ENCODE measurements around the gene RAB23.
A peak's percentile ranks its signal among the peaks of the same experiment; 100 is the strongest.

Gene RAB23

GRCh38 chr6:57216235-57217101 is 5.6 kb downstream of the RAB23 start:
- Mint-ChIP-seq H3K4me1 (ENCODE audit: low read depth) (peaks cover 25% of the 10 kb centered on the region), H3K36me3 (peaks cover 2% of the 10 kb centered on the region), H3K9me3 (ENCODE audit: low read depth) (no peaks in the 10 kb centered on the region), H3K27me3 (peaks cover 12% of the 10 kb centered on the region), H3K4me3 (no peak overlapping the region), H3K27ac (no peak overlapping the region)

GRCh38 chr6:57215260-57215659 is 6.8 kb downstream of the RAB23 start:
- H3K36me3 Mint-ChIP-seq: peaks cover 2% of the 10 kb centered on the region
- peaks cover 19% of the 10 kb centered on the region for H3K4me1 Mint-ChIP-seq (ENCODE audit: low read depth)
- H3K4me3 Mint-ChIP-seq: no peak overlapping the region
- no peaks in the 10 kb centered on the region for H3K9me3 Mint-ChIP-seq (ENCODE audit: low read depth)
- no peak overlapping the region for H3K27ac Mint-ChIP-seq
- peaks cover 9% of the 10 kb centered on the region for H3K27me3 Mint-ChIP-seq

DNA sequence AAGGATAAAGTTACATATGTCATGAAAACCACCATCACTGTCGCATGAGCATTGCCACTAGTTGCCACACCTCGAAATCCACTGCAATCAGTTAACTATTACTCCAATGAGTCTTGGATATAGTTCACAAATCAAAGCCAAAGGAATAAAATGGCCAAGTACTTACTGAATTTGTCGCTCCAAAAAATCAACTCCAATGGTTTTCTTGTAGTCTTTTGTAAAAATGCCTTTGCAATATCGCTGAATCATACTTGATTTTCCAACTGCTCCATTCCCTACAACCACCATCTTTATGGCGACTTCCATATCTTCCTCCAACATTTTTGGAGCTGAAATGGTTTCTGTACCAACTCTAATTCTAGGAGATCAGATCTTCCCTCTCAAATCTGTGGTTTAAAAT is 12.0 kb downstream of the RAB23 start:
- Mint-ChIP-seq H3K4me1 (ENCODE audit: low read depth) (peaks cover 16% of the 10 kb centered on the region), H3K27ac (no peak overlapping the region), H3K9me3 (ENCODE audit: low read depth) (no peaks in the 10 kb centered on the region), H3K4me3 (no peak overlapping the region), H3K27me3 (no peaks in the 10 kb centered on the region), H3K36me3 (no peaks in the 10 kb centered on the region)

GRCh38 chr6:57209030-57209429 is 13.1 kb downstream of the RAB23 start:
- no peak overlapping the region for H3K27ac Mint-ChIP-seq
- H3K4me3 Mint-ChIP-seq: no peak overlapping the region
- peaks cover 6% of the 10 kb centered on the region for H3K4me1 Mint-ChIP-seq (ENCODE audit: low read depth)
- no peaks in the 10 kb centered on the region for H3K36me3 Mint-ChIP-seq
- H3K27me3 Mint-ChIP-seq: no peaks in the 10 kb centered on the region
- no peaks in the 10 kb centered on the region for H3K9me3 Mint-ChIP-seq (ENCODE audit: low read depth)

GRCh38 chr6:57207872-57208271 is 14.2 kb downstream of the RAB23 start:
- H3K27me3 Mint-ChIP-seq: no peaks in the 10 kb centered on the region
- no peak overlapping the region for H3K4me3 Mint-ChIP-seq
- no peaks in the 10 kb centered on the region for H3K4me1 Mint-ChIP-seq (ENCODE audit: low read depth)
- no peaks in the 10 kb centered on the region for H3K9me3 Mint-ChIP-seq (ENCODE audit: low read depth)
- no peak overlapping the region for H3K27ac Mint-ChIP-seq
- no peaks in the 10 kb centered on the region for H3K36me3 Mint-ChIP-seq

- Mint-ChIP-seq H3K4me1 (ENCODE audit: low read depth) (no peaks in the 10 kb centered on the region), H3K27me3 (no peaks in the 10 kb centered on the region), H3K36me3 (peaks cover 3% of the 10 kb centered on the region)
Observed at GRCh38 chr6:57207141-57207540, 15.0 kb downstream of the RAB23 start.

GRCh38 chr6:57205550-57206328 is 16.4 kb downstream of the RAB23 start:
- Mint-ChIP-seq H3K4me1 (ENCODE audit: low read depth) (no peaks in the 10 kb centered on the region), H3K9me3 (ENCODE audit: low read depth) (no peaks in the 10 kb centered on the region)

More at GRCh38 chr6:57207141-57207540, 15.0 kb downstream of the RAB23 start:
- H3K27ac Mint-ChIP-seq: no peak overlapping the region
- H3K9me3 Mint-ChIP-seq (ENCODE audit: low read depth): no peaks in the 10 kb centered on the region
- H3K4me3 Mint-ChIP-seq: no peak overlapping the region

GRCh38 chr6:57201718-57202117 is 20.4 kb downstream of the RAB23 start:
- H3K4me3 Mint-ChIP-seq: no peak overlapping the region

More at GRCh38 chr6:57205550-57206328, 16.4 kb downstream of the RAB23 start:
- no peak overlapping the region for H3K27ac Mint-ChIP-seq
- no peaks in the 10 kb centered on the region for H3K27me3 Mint-ChIP-seq
- peaks cover 3% of the 10 kb centered on the region for H3K36me3 Mint-ChIP-seq
- H3K4me3 Mint-ChIP-seq: no peak overlapping the region

DNA sequence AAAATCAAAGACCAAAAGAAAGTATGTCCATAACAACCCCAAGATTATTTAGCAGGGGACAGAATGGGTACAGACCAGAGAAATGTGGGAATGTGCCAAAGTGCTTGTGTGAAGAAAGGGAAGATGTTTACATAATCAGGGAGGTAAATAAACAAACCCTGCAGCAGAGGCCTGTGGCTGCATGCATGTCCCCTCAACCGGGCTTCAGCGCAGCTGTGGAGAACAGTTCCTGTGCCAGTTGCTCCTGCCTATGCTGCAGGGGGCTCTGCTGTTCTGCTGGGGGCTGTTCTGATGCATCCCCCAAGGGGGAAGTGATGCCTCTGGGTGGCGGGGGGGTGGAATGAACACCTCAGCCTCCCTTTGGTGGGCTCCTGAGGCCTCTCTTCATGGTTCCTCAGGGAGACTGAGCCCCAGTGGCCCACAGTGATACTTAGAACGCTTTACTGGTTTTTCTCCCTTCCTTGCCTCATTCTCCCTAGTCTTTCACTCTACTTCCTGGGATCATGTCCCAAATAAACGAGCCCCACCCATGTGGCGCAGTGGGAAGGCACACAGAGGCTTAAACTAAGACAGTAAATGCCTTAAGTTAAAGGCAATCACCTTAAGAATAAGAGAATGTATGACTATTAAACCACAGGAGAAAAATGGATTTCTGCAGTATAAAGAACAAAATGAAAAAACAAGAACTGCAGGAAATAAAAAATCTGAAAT is 23.0 kb downstream of the RAB23 start:
- Mint-ChIP-seq H3K4me1 (ENCODE audit: low read depth) (no peaks in the 10 kb centered on the region), H3K9me3 (ENCODE audit: low read depth) (no peaks in the 10 kb centered on the region), H3K27me3 (no peaks in the 10 kb centered on the region), H3K36me3 (peaks cover 6% of the 10 kb centered on the region), H3K27ac (no peak overlapping the region), H3K4me3 (no peak overlapping the region)

More at GRCh38 chr6:57201718-57202117, 20.4 kb downstream of the RAB23 start:
- peaks cover 3% of the 10 kb centered on the region for H3K36me3 Mint-ChIP-seq
- no peak overlapping the region for H3K27ac Mint-ChIP-seq
- H3K4me1 Mint-ChIP-seq (ENCODE audit: low read depth): no peaks in the 10 kb centered on the region
- no peaks in the 10 kb centered on the region for H3K9me3 Mint-ChIP-seq (ENCODE audit: low read depth)
- no peaks in the 10 kb centered on the region for H3K27me3 Mint-ChIP-seq

DNA sequence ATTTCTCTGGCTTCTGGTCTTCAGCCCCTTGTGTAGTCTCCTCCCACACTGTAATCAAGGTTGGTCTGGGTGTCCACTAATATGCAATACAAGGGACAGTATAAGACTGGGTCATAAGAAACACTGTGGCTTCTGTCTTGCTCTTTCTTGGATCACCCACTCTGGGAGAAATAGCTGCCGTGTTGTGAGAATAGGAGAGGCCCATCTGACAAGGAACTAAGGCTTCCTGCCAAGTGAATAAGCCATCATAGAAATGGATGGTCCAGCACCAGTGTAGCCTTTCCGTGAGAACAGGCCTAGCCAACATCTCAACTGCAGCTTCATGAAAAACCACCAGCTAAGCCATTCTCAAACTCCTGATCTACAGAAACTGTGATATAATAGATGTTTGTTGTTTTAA is 26.6 kb downstream of the RAB23 start:
- Mint-ChIP-seq H3K27ac (no peak overlapping the region), H3K4me3 (no peak overlapping the region), H3K36me3 (peaks cover 4% of the 10 kb centered on the region), H3K27me3 (no peaks in the 10 kb centered on the region), H3K9me3 (ENCODE audit: low read depth) (no peaks in the 10 kb centered on the region), H3K4me1 (ENCODE audit: low read depth) (no peaks in the 10 kb centered on the region)

GRCh38 chr6:57193177-57193576 is 28.9 kb downstream of the RAB23 start:
- H3K27ac Mint-ChIP-seq: no peak overlapping the region
- H3K4me3 Mint-ChIP-seq: no peak overlapping the region
- H3K27me3 Mint-ChIP-seq: no peaks in the 10 kb centered on the region
- no peaks in the 10 kb centered on the region for H3K4me1 Mint-ChIP-seq (ENCODE audit: low read depth)
- H3K36me3 Mint-ChIP-seq: peaks cover 4% of the 10 kb centered on the region
- no peaks in the 10 kb centered on the region for H3K9me3 Mint-ChIP-seq (ENCODE audit: low read depth)

DNA sequence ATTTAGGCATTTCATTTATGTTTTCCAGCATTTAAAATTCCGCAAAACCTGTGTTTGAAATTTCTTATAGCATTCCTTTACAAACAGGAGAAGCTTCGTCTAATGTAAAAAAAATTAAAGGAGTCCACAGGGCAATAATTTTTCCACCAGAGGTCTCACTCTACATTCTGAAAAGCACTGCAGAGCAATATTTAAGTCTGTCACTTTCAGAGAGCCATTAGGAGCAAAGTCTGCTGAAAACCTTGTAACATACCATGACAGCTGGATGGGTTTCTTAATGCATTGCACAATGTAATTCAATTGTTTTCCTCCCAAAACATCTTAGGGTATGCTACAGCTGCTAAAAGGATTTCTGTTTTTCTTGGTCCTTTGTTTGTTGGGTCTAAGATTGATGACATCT is 32.0 kb downstream of the RAB23 start:
- Mint-ChIP-seq H3K9me3 (ENCODE audit: low read depth) (no peaks in the 10 kb centered on the region), H3K27me3 (no peaks in the 10 kb centered on the region), H3K4me3 (no peak overlapping the region), H3K27ac (no peak overlapping the region), H3K4me1 (ENCODE audit: low read depth) (no peaks in the 10 kb centered on the region), H3K36me3 (peaks cover 5% of the 10 kb centered on the region)

GRCh38 chr6:57183336-57183735 is 38.8 kb downstream of the RAB23 start:
- H3K4me1 Mint-ChIP-seq (ENCODE audit: low read depth): peaks cover under 1% of the 10 kb centered on the region
- no peaks in the 10 kb centered on the region for H3K27me3 Mint-ChIP-seq
- no peak overlapping the region for H3K27ac Mint-ChIP-seq
- peaks cover 9% of the 10 kb centered on the region for H3K36me3 Mint-ChIP-seq
- H3K4me3 Mint-ChIP-seq: no peak overlapping the region
- H3K9me3 Mint-ChIP-seq (ENCODE audit: low read depth): no peaks in the 10 kb centered on the region

- H3K27ac Mint-ChIP-seq: peak overlapping the region; percentile 12
- H3K4me3 Mint-ChIP-seq: no peak overlapping the region
Observed at GRCh38 chr6:57182017-57182432, 40.1 kb downstream of the RAB23 start.

GRCh38 chr6:57180596-57180995 is 41.5 kb downstream of the RAB23 start:
- Mint-ChIP-seq H3K27me3 (no peaks in the 10 kb centered on the region), H3K4me3 (no peak overlapping the region), H3K36me3 (peaks cover 6% of the 10 kb centered on the region), H3K9me3 (ENCODE audit: low read depth) (no peaks in the 10 kb centered on the region), H3K27ac (peak overlapping the region; percentile 35), H3K4me1 (ENCODE audit: low read depth) (peaks cover 14% of the 10 kb centered on the region)

More at GRCh38 chr6:57182017-57182432, 40.1 kb downstream of the RAB23 start:
- Mint-ChIP-seq H3K36me3 (peaks cover 9% of the 10 kb centered on the region), H3K9me3 (ENCODE audit: low read depth) (no peaks in the 10 kb centered on the region), H3K27me3 (no peaks in the 10 kb centered on the region), H3K4me1 (ENCODE audit: low read depth) (peaks cover 9% of the 10 kb centered on the region)
